Astrocyte of the hippocampus (primary cell): Measurements from ENCODE around the gene ARHGAP27.
"Not testable (repeated sequence)": the region's sequence is repeated elsewhere in the genome, so short reads cannot be mapped to it uniquely, and the experiment has no call there.

Experiments
- DNase-seq: peaks from one replicate; pipeline ENCODE4 v3.0.0; 2011; ENCODE audit warnings: low read depth, low spot score

ARHGAP27 gene

GRCh38 chr17:45432405-45433158, at the start of gene ARHGAP27:
Gene ARHGAP27 (minus strand): TSS chr17:45432870. CDS start chr17:45430279, 2,591 bp downstream.
- DNase-seq = no peak

- not testable (repeated sequence) for DNase-seq
Measured at GRCh38 chr17:45482317-45482716, 49.6 kb upstream of the ARHGAP27 start.

GRCh38 chr17:45475436-45475835, 42.8 kb upstream of the ARHGAP27 start:
- not testable (repeated sequence) for DNase-seq

- DNase-seq = not testable (repeated sequence)
Measured at GRCh38 chr17:45472249-45472648, 39.6 kb upstream of the ARHGAP27 start.

GRCh38 chr17:45469204-45469563, 36.5 kb upstream of the ARHGAP27 start:
- DNase-seq = not testable (repeated sequence)

- not testable (repeated sequence) for DNase-seq
Measured at GRCh38 chr17:45468293-45469203, 35.9 kb upstream of the ARHGAP27 start.

GRCh38 chr17:45461524-45462327, 29.1 kb upstream of the ARHGAP27 start:
- peak; percentile 48 for DNase-seq

- not testable (repeated sequence) for DNase-seq
Measured at GRCh38 chr17:45460422-45460821, 27.8 kb upstream of the ARHGAP27 start.

GRCh38 chr17:45454341-45454740, 21.7 kb upstream of the ARHGAP27 start:
- DNase-seq = not testable (repeated sequence)

- DNase-seq = not testable (repeated sequence)
Measured at GRCh38 chr17:45453731-45454130, 21.1 kb upstream of the ARHGAP27 start.

- not testable (repeated sequence) for DNase-seq
Measured at GRCh38 chr17:45453225-45453534, 20.5 kb upstream of the ARHGAP27 start.

GRCh38 chr17:45452329-45453224, 19.9 kb upstream of the ARHGAP27 start:
- DNase-seq = not testable (repeated sequence)

- not testable (repeated sequence) for DNase-seq
Measured at GRCh38 chr17:45451660-45452059, 19.0 kb upstream of the ARHGAP27 start.

- no peak for DNase-seq
Measured at GRCh38 chr17:45451131-45451530, 18.5 kb upstream of the ARHGAP27 start.

GRCh38 chr17:45449708-45450329, 17.1 kb upstream of the ARHGAP27 start:
- DNase-seq = not testable (repeated sequence)

GRCh38 chr17:45449260-45449659, 16.6 kb upstream of the ARHGAP27 start:
- not testable (repeated sequence) for DNase-seq

- not testable (repeated sequence) for DNase-seq
Measured at GRCh38 chr17:45448483-45448882, 15.8 kb upstream of the ARHGAP27 start.

GRCh38 chr17:45448066-45448465, 15.4 kb upstream of the ARHGAP27 start:
- DNase-seq = not testable (repeated sequence)

- DNase-seq = not testable (repeated sequence)
Measured at GRCh38 chr17:45447650-45448049, 15.0 kb upstream of the ARHGAP27 start.
